Parathyroid adenoma (tissue), 2 donors: ENCODE measurements around the gene ALG12.

Experiments used
- H2AFZ ChIP-seq: fragments of 300-600 bp; sonication (generic); one replicate; pipeline ENCODE4 v1.7.0; 2017; ENCODE audit warnings: antibody characterized with exemption, mild to moderate bottlenecking
- H3K27ac ChIP-seq: fragments of 300-600 bp; sonication (generic); one replicate; pipeline ENCODE4 v1.7.0; 2017
- H3K27me3 ChIP-seq: fragments of 300-600 bp; sonication (generic); one replicate; pipeline ENCODE4 v1.7.0; 2017; ENCODE audit warnings: low read length; ENCODE audit not compliant: control insufficient read depth, insufficient read depth
- H3K36me3 ChIP-seq: fragments of 300-600 bp; sonication (generic); one replicate; pipeline ENCODE4 v1.7.0; 2017; ENCODE audit warnings: low read length; ENCODE audit not compliant: control insufficient read depth, insufficient read depth
- H3K4me1 ChIP-seq: fragments of 300-600 bp; sonication (generic); one replicate; pipeline ENCODE4 v1.7.0; 2017; ENCODE audit warnings: control low read depth
- H3K4me2 ChIP-seq: fragments of 300-600 bp; sonication (generic); one replicate; pipeline ENCODE4 v1.7.0; 2017; ENCODE audit warnings: low read length
- H3K4me3 ChIP-seq: fragments of 300-600 bp; sonication (generic); one replicate; pipeline ENCODE4 v1.7.0; 2017; ENCODE audit warnings: low read depth, low read length
- H3K79me2 ChIP-seq: fragments of 300-600 bp; sonication (generic); one replicate; pipeline ENCODE4 v1.7.0; 2017; ENCODE audit warnings: control low read depth
- H3K9ac ChIP-seq: fragments of 300-600 bp; sonication (generic); one replicate; pipeline ENCODE4 v1.7.0; 2017; ENCODE audit warnings: mild to moderate bottlenecking
- H3K9me3 ChIP-seq: fragments of 300-600 bp; sonication (generic); one replicate; pipeline ENCODE4 v1.7.0; 2017; ENCODE audit warnings: low read length; ENCODE audit not compliant: control insufficient read depth
- TF ChIP-seq, protein P1 (sequence below): fragments of 300-600 bp; sonication (generic); IDR thresholded peaks from one replicate; pipeline ENCODE4 v1.7.0; 2017; ENCODE audit warnings: antibody characterized with exemption, mild to moderate bottlenecking
- donor health status: primary hyperparathyroidism.

Gene ALG12

DNA sequence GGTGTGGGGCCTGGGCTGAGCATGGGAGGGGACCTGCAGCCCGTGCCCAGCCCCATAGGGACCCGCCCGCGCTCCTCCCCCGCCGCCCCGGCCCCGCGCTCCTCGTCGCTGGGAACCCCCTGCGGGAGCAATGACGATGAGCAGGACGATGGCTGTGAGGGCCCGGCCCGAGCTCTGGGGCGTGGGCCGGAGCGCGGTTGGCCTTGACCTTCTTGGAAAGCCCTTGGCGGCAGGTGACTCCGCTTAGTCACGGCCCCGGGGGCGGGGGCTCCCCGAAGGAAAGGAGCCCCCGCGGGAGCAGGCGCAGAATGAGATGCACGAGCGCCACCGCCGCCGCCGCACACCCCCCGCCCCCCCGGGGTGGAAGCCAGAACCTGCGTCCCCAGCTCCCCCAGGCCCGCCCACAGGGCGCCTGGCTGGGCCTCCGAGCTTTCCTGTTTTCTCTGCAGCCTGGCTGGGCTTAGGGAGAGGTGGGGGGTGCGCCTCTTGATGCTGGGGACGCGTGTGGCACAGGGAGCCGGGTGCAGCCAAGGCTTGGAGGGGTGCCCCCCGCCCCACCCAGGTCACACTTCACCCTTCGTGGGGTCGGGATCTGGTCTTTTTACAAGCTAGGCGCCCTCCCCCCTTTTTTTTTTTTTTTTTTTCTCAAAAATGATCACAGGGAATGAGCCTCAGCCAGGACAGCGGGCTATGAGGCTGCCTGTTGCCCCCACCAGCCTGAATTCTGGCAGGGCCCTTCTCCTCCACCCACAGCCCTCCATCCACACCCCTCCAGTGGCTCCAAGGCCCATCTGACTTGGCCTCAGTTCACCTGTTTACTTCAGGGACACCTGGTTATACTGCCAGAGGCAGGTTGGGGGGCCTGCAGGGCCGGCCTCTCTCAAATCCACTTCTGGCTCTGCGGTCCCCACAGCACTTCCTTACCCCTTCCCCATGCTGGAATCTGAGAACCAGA is 18.1 kb upstream of the ALG12 start:
- Histone ChIP-seq H3K4me1 (peaks cover 5% of the 10 kb centered on the region), H3K79me2 (no peaks in the 10 kb centered on the region), H3K27ac (peak overlapping the region; percentile 73), H3K9ac (no peak overlapping the region), H3K4me3 (peak overlapping the region; percentile 41), H3K27me3 (no peaks in the 10 kb centered on the region), H3K4me2 (peak overlapping the region; percentile 47), H3K36me3 (no peaks in the 10 kb centered on the region), H2AFZ (peak overlapping the region; percentile 83), H3K9me3 (no peaks in the 10 kb centered on the region)
- TF ChIP-seq, protein P1, sequence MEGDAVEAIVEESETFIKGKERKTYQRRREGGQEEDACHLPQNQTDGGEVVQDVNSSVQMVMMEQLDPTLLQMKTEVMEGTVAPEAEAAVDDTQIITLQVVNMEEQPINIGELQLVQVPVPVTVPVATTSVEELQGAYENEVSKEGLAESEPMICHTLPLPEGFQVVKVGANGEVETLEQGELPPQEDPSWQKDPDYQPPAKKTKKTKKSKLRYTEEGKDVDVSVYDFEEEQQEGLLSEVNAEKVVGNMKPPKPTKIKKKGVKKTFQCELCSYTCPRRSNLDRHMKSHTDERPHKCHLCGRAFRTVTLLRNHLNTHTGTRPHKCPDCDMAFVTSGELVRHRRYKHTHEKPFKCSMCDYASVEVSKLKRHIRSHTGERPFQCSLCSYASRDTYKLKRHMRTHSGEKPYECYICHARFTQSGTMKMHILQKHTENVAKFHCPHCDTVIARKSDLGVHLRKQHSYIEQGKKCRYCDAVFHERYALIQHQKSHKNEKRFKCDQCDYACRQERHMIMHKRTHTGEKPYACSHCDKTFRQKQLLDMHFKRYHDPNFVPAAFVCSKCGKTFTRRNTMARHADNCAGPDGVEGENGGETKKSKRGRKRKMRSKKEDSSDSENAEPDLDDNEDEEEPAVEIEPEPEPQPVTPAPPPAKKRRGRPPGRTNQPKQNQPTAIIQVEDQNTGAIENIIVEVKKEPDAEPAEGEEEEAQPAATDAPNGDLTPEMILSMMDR, result no peak

DNA sequence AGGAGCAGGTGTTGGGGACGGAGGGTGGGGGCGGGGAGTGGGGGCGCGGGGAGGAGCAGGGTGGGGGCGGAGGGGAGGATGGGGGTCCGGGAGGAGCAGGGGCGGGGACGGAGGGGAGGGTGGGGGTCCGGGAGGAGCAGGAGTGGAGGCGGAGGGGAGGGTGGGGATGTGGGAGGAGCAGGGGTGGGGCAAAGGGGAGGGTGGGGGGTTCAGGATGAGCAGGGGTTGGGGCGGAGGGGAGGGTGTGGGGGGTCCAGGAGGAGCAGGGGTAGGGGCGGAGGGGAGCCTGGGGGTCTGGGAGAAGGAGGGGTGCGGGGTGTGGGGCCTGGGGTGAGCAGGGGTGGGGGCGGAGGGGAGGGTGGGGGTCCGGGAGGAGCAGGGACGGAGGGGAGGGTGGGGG is 17.3 kb upstream of the ALG12 start:
- H3K9me3 ChIP-seq, result no peaks in the 10 kb centered on the region
- peaks cover 5% of the 10 kb centered on the region for H3K4me1 ChIP-seq
- H3K27ac ChIP-seq, result no peak overlapping the region

DNA sequence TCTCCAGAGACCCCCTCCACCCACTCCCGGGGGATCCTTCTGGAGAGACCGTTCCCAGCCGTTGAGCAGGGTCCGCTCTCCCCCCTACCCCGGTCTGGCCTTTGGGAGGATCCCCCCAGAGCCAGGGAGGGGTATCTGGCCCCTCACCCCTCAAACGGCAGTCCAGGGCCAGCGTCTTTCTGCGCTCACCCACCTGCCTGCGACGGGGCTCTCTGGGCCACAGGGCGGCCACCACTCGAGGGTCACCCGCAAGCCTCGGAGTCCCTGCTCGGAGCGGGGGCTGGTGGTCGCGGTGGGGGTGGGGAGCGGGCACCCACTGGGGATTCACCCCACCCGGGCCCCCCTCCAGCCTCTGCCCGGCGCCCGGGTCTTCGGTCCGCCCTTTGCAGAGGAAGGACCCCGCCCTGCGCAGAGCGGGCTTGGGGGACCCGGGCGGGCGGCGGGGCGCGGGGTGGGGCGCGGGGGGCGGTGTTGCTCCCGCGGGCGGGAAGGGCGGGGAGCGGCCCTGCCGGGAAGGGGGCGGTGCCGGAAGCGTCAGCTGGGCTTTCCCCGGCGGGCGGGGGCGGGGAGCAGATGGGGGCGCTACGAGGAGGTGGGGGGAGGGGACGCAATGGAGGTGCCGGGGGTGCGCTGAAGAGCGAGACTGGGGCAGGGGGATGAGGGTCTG is 16.8 kb upstream of the ALG12 start:
- peaks cover 5% of the 10 kb centered on the region for H3K4me1 ChIP-seq
- peak overlapping the region; percentile 71 for H3K27ac ChIP-seq
- H3K4me2 ChIP-seq, result no peak overlapping the region
- H3K4me3 ChIP-seq, result peak overlapping the region; percentile 18
- TF ChIP-seq, protein P1, result no peak
- H3K79me2 ChIP-seq, result no peaks in the 10 kb centered on the region
- no peaks in the 10 kb centered on the region for H3K9me3 ChIP-seq
- H3K27me3 ChIP-seq, result no peaks in the 10 kb centered on the region
- no peaks in the 10 kb centered on the region for H3K36me3 ChIP-seq
- H3K9ac ChIP-seq, result no peak overlapping the region
- no peak overlapping the region for H2AFZ ChIP-seq

More for the DNA sequence above, 17.3 kb upstream of the ALG12 start:
- Histone ChIP-seq H3K36me3 (no peaks in the 10 kb centered on the region), H3K79me2 (no peaks in the 10 kb centered on the region), H3K4me3 (no peak overlapping the region), H3K27me3 (no peaks in the 10 kb centered on the region), H3K4me2 (no peak overlapping the region), H3K9ac (no peak overlapping the region), H2AFZ (no peak overlapping the region)
- TF ChIP-seq, protein P1, result no peak

DNA sequence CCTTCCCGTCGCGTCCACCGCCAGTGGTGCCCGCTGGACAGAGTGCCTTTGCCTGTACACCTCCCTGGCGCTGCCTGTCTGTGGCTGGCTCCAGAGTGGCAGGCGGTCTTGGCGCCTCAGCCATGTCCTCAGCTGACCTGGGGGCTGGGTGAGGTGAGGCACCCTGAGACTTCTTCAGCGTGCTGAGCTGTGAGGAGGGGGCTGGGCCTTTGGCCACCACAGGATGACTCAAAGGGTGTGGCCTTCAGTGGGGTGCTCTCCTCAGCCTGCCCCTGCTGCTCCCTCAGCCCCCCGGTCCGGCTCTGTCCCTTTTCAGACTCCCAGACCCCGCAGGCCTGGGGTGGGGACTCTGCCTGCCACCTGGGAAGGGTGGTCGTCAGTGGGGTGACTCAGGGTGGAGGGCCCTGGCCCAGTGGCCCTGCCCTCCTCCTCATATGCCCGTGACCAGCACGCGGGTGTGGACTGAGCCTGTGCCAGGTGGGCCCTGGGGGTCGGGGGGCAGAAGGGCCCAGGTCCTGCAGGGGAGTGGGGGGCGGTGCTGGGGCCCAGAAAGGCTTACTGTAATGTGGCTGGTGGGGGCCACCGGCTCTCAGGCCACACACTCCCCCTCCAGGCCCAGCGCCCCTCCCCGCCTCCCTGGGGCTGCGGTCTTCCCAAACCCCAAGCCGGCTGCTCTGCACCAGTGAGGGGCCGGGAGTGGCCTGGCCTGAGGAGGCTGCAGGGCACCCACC is 16.1 kb upstream of the ALG12 start:
- TF ChIP-seq, protein P1, result no peak
- Histone ChIP-seq H3K36me3 (no peaks in the 10 kb centered on the region), H3K79me2 (no peaks in the 10 kb centered on the region), H3K4me1 (peaks cover 5% of the 10 kb centered on the region), H3K9me3 (no peaks in the 10 kb centered on the region), H3K4me2 (no peak overlapping the region), H3K4me3 (peak overlapping the region; percentile 18), H2AFZ (no peak overlapping the region), H3K27ac (peak overlapping the region; percentile 71), H3K27me3 (no peaks in the 10 kb centered on the region), H3K9ac (no peak overlapping the region)
